ENCODE results near the gene NRG2. TPM values are rescaled to one million over a fixed set of nuclear protein-coding genes. Genes with fewer than 3 reads are reported as not detected.

Gene NRG2
- total RNA-seq, 1 donor from 2014 or later = 12.8 TPM

- no peak overlapping the region for H3K4me3 ChIP-seq
- no peak overlapping the region for H3K27ac ChIP-seq
- H3K9me3 ChIP-seq = no peaks in the 10 kb centered on the region
- H3K4me1 ChIP-seq = no peaks in the 10 kb centered on the region
- DNase-seq (ENCODE audit: low spot score in 2 of 2) = no peak
- intact Hi-C loops (cut with DNase I) = no loop called here
- no peaks in the 10 kb centered on the region for H3K36me3 ChIP-seq
- TF ChIP-seq CTCF (IDR thresholded peaks at IDR 0.05) = no peak
- no peaks in the 10 kb centered on the region for H3K27me3 ChIP-seq
Measured at GRCh38 chr5:139875957-139876356, 167.1 kb downstream of the NRG2 start.

GRCh38 chr5:139872851-139873794 is 170.0 kb downstream of the NRG2 start:
- Histone ChIP-seq H3K27ac (no peak overlapping the region), H3K9me3 (no peaks in the 10 kb centered on the region), H3K4me3 (no peak overlapping the region), H3K4me1 (no peaks in the 10 kb centered on the region), H3K27me3 (no peaks in the 10 kb centered on the region), H3K36me3 (no peaks in the 10 kb centered on the region)
- intact Hi-C loops (cut with DNase I) = no loop called here
- DNase-seq (ENCODE audit: low spot score in 2 of 2) = no peak
- TF ChIP-seq CTCF (IDR thresholded peaks at IDR 0.05) = no peak

GRCh38 chr5:139872052-139872766 is 170.9 kb downstream of the NRG2 start:
- no peak overlapping the region for H3K4me3 ChIP-seq
- no peak for TF ChIP-seq CTCF (IDR thresholded peaks at IDR 0.05)
- no peak overlapping the region for H3K27ac ChIP-seq
- no peaks in the 10 kb centered on the region for H3K9me3 ChIP-seq
- H3K27me3 ChIP-seq = no peaks in the 10 kb centered on the region
- no peaks in the 10 kb centered on the region for H3K36me3 ChIP-seq
- DNase-seq (ENCODE audit: low spot score in 2 of 2) = no peak
- H3K4me1 ChIP-seq = no peaks in the 10 kb centered on the region
- intact Hi-C loops (cut with DNase I) = no loop called here

GRCh38 chr5:139871614-139872013 is 171.5 kb downstream of the NRG2 start:
- no peaks in the 10 kb centered on the region for H3K27me3 ChIP-seq
- DNase-seq (ENCODE audit: low spot score in 2 of 2) = no peak
- no peaks in the 10 kb centered on the region for H3K9me3 ChIP-seq
- no peak overlapping the region for H3K27ac ChIP-seq
- intact Hi-C loops (cut with DNase I) = no loop called here
- no peaks in the 10 kb centered on the region for H3K36me3 ChIP-seq
- no peak overlapping the region for H3K4me3 ChIP-seq
- H3K4me1 ChIP-seq = no peaks in the 10 kb centered on the region
- TF ChIP-seq CTCF (IDR thresholded peaks at IDR 0.05) = no peak

- Histone ChIP-seq H3K27me3 (no peaks in the 10 kb centered on the region), H3K27ac (no peak overlapping the region), H3K36me3 (no peaks in the 10 kb centered on the region), H3K4me3 (no peak overlapping the region), H3K4me1 (no peaks in the 10 kb centered on the region), H3K9me3 (no peaks in the 10 kb centered on the region)
- no peak for DNase-seq (ENCODE audit: low spot score in 2 of 2)
- intact Hi-C loops (cut with DNase I) = no loop called here
- TF ChIP-seq CTCF (IDR thresholded peaks at IDR 0.05) = no peak
Measured at GRCh38 chr5:139870677-139871076, 172.4 kb downstream of the NRG2 start.

Measured in ascending aorta (tissue), 2 donors.